Measurements from ENCODE around the gene ABHD5. TPM values are rescaled to one million over a fixed set of nuclear protein-coding genes. Genes with fewer than 3 reads are reported as not detected.

Gene ABHD5
- total RNA-seq, 2 experiments from 2014 or later = 9.2 to 10.5 TPM

- POLR2A ChIA-PET = interaction anchor here (0.7 to 0.9 kb wide), 4 partner anchors 9 to 648 kb away, joined by 3 read pairs; partner anchors contain the start of genes ANO10 and TCAIM
- no peaks in the 10 kb centered on the region for H3K9me3 Mint-ChIP-seq
- DNase-seq = no peak
Measured at GRCh38 chr3:43689766-43690399, 855 bp upstream of the ABHD5 start.

GRCh38 chr3:43691120-43691995, 620 bp downstream of the ABHD5 start:
- peaks cover 2% of the 10 kb centered on the region for H3K36me3 Mint-ChIP-seq
- H3K4me3 Mint-ChIP-seq = peak overlapping the region; percentile 79
- peak overlapping the region; percentile 9 for H3K27ac Mint-ChIP-seq
- peak; percentile 23 for ATAC-seq (ENCODE audit: low read depth)
- no peaks in the 10 kb centered on the region for H3K9me3 Mint-ChIP-seq
- H3K27me3 Mint-ChIP-seq = no peaks in the 10 kb centered on the region
- H3K4me1 Mint-ChIP-seq = peaks cover 25% of the 10 kb centered on the region
- DNase-seq = peak; percentile 65
- POLR2A ChIA-PET = no interaction called here

More at GRCh38 chr3:43689766-43690399, 855 bp upstream of the ABHD5 start:
- ATAC-seq (ENCODE audit: low read depth) = no peak
- peaks cover 2% of the 10 kb centered on the region for H3K36me3 Mint-ChIP-seq
- peaks cover 21% of the 10 kb centered on the region for H3K4me1 Mint-ChIP-seq
- peak overlapping the region; percentile 88 for H3K4me3 Mint-ChIP-seq
- peak overlapping the region; percentile 89 for H3K27ac Mint-ChIP-seq
- H3K27me3 Mint-ChIP-seq = no peaks in the 10 kb centered on the region

- DNase-seq = no peak
- Mint-ChIP-seq H3K36me3 (peaks cover 6% of the 10 kb centered on the region), H3K4me3 (peak overlapping the region; percentile 79), H3K4me1 (peaks cover 27% of the 10 kb centered on the region), H3K27me3 (no peaks in the 10 kb centered on the region), H3K27ac (no peak overlapping the region), H3K9me3 (no peaks in the 10 kb centered on the region)
- no peak for ATAC-seq (ENCODE audit: low read depth)
- POLR2A ChIA-PET = no interaction called here
Measured at GRCh38 chr3:43692085-43692855, 1.5 kb downstream of the ABHD5 start.

- Mint-ChIP-seq H3K27ac (no peak overlapping the region), H3K4me1 (peaks cover 27% of the 10 kb centered on the region), H3K4me3 (no peak overlapping the region), H3K36me3 (peaks cover 7% of the 10 kb centered on the region), H3K27me3 (no peaks in the 10 kb centered on the region), H3K9me3 (no peaks in the 10 kb centered on the region)
- POLR2A ChIA-PET = interaction anchor here (0.5 kb wide), 1 partner anchor 310 kb away, joined by 3 read pairs; no protein-coding TSS in a partner anchor
- no peak for DNase-seq
- no peak for ATAC-seq (ENCODE audit: low read depth)
Measured at GRCh38 chr3:43692971-43693370, 2.2 kb downstream of the ABHD5 start.

- Mint-ChIP-seq H3K4me1 (peaks cover 29% of the 10 kb centered on the region), H3K9me3 (no peaks in the 10 kb centered on the region), H3K4me3 (no peak overlapping the region), H3K27ac (no peak overlapping the region), H3K27me3 (no peaks in the 10 kb centered on the region), H3K36me3 (peaks cover 7% of the 10 kb centered on the region)
- POLR2A ChIA-PET = interaction anchor here (0.5 kb wide), 1 partner anchor 311 kb away, joined by 3 read pairs; no protein-coding TSS in a partner anchor
- DNase-seq (no peak), ATAC-seq (ENCODE audit: low read depth) (no peak)
Measured at GRCh38 chr3:43693594-43693993, 2.9 kb downstream of the ABHD5 start.

GRCh38 chr3:43695443-43695842, 4.7 kb downstream of the ABHD5 start:
- DNase-seq (no peak), ATAC-seq (ENCODE audit: low read depth) (no peak)
- POLR2A ChIA-PET = no interaction called here
- no peak overlapping the region for H3K4me3 Mint-ChIP-seq
- H3K9me3 Mint-ChIP-seq = no peaks in the 10 kb centered on the region
- peaks cover 29% of the 10 kb centered on the region for H3K4me1 Mint-ChIP-seq
- H3K27me3 Mint-ChIP-seq = no peaks in the 10 kb centered on the region
- H3K27ac Mint-ChIP-seq = no peak overlapping the region
- H3K36me3 Mint-ChIP-seq = peaks cover 11% of the 10 kb centered on the region

GRCh38 chr3:43695863-43696262, 5.1 kb downstream of the ABHD5 start:
- Mint-ChIP-seq H3K36me3 (peaks cover 11% of the 10 kb centered on the region), H3K9me3 (no peaks in the 10 kb centered on the region), H3K27me3 (no peaks in the 10 kb centered on the region), H3K4me1 (peaks cover 28% of the 10 kb centered on the region), H3K4me3 (no peak overlapping the region), H3K27ac (no peak overlapping the region)
- POLR2A ChIA-PET = no interaction called here
- ATAC-seq (ENCODE audit: low read depth) (no peak), DNase-seq (no peak)

GRCh38 chr3:43696441-43696840, 5.7 kb downstream of the ABHD5 start:
- Mint-ChIP-seq H3K4me3 (no peak overlapping the region), H3K27ac (no peak overlapping the region)
- POLR2A ChIA-PET = no interaction called here

GRCh38 chr3:43696881-43697280, 6.1 kb downstream of the ABHD5 start:
- Mint-ChIP-seq H3K27ac (no peak overlapping the region), H3K36me3 (peaks cover 14% of the 10 kb centered on the region), H3K9me3 (no peaks in the 10 kb centered on the region), H3K4me1 (peaks cover 26% of the 10 kb centered on the region), H3K27me3 (no peaks in the 10 kb centered on the region), H3K4me3 (no peak overlapping the region)
- DNase-seq (no peak), ATAC-seq (ENCODE audit: low read depth) (no peak)
- POLR2A ChIA-PET = no interaction called here

More at GRCh38 chr3:43696441-43696840, 5.7 kb downstream of the ABHD5 start:
- ATAC-seq (ENCODE audit: low read depth) (no peak), DNase-seq (no peak)
- Mint-ChIP-seq H3K4me1 (peaks cover 28% of the 10 kb centered on the region), H3K27me3 (no peaks in the 10 kb centered on the region), H3K36me3 (peaks cover 13% of the 10 kb centered on the region), H3K9me3 (no peaks in the 10 kb centered on the region)

GRCh38 chr3:43699864-43700263, 9.1 kb downstream of the ABHD5 start:
- POLR2A ChIA-PET = no interaction called here
- Mint-ChIP-seq H3K36me3 (peaks cover 16% of the 10 kb centered on the region), H3K9me3 (no peaks in the 10 kb centered on the region), H3K27me3 (no peaks in the 10 kb centered on the region), H3K27ac (no peak overlapping the region), H3K4me1 (peaks cover 17% of the 10 kb centered on the region), H3K4me3 (no peak overlapping the region)
- ATAC-seq (ENCODE audit: low read depth) (no peak), DNase-seq (no peak)

- no peaks in the 10 kb centered on the region for H3K27me3 Mint-ChIP-seq
- DNase-seq (no peak), ATAC-seq (ENCODE audit: low read depth) (no peak)
- POLR2A ChIA-PET = no interaction called here
- no peaks in the 10 kb centered on the region for H3K9me3 Mint-ChIP-seq
- peaks cover 13% of the 10 kb centered on the region for H3K4me1 Mint-ChIP-seq
- H3K36me3 Mint-ChIP-seq = peaks cover 16% of the 10 kb centered on the region
- no peak overlapping the region for H3K4me3 Mint-ChIP-seq
- no peak overlapping the region for H3K27ac Mint-ChIP-seq
Measured at GRCh38 chr3:43704697-43705096, 14.0 kb downstream of the ABHD5 start.

GRCh38 chr3:43706342-43706741, 15.6 kb downstream of the ABHD5 start:
- POLR2A ChIA-PET = no interaction called here
- Mint-ChIP-seq H3K4me1 (peaks cover 11% of the 10 kb centered on the region), H3K27me3 (no peaks in the 10 kb centered on the region), H3K27ac (no peak overlapping the region), H3K36me3 (peaks cover 10% of the 10 kb centered on the region), H3K4me3 (no peak overlapping the region), H3K9me3 (no peaks in the 10 kb centered on the region)
- ATAC-seq (ENCODE audit: low read depth) (no peak), DNase-seq (no peak)

- H3K27me3 Mint-ChIP-seq = no peaks in the 10 kb centered on the region
- peaks cover 16% of the 10 kb centered on the region for H3K36me3 Mint-ChIP-seq
- H3K4me3 Mint-ChIP-seq = no peak overlapping the region
- H3K9me3 Mint-ChIP-seq = no peaks in the 10 kb centered on the region
- H3K27ac Mint-ChIP-seq = no peak overlapping the region
- DNase-seq = no peak
- ATAC-seq (ENCODE audit: low read depth) = no peak
- POLR2A ChIA-PET = no interaction called here
- H3K4me1 Mint-ChIP-seq = peaks cover 11% of the 10 kb centered on the region
Measured at GRCh38 chr3:43707266-43707665, 16.5 kb downstream of the ABHD5 start.

Measured in activated naive CD8-positive, alpha-beta T cell treated with anti-CD3 and anti-CD28 coated beads, Interleukin-2, amount 10 ng/mL, durations not matched to agents 7 days and 5 days (primary cell).